Measurements from ENCODE around the gene MKNK1. TPM values are rescaled to one million over a fixed set of nuclear protein-coding genes. Genes with fewer than 3 reads are reported as not detected.
"Not testable (repeated sequence)": the region's sequence is repeated elsewhere in the genome, so short reads cannot be mapped to it uniquely, and the experiment has no call there.

The MKNK1 gene
- total RNA-seq, 1 experiment from 2014 or later = 18.6 TPM

DNA sequence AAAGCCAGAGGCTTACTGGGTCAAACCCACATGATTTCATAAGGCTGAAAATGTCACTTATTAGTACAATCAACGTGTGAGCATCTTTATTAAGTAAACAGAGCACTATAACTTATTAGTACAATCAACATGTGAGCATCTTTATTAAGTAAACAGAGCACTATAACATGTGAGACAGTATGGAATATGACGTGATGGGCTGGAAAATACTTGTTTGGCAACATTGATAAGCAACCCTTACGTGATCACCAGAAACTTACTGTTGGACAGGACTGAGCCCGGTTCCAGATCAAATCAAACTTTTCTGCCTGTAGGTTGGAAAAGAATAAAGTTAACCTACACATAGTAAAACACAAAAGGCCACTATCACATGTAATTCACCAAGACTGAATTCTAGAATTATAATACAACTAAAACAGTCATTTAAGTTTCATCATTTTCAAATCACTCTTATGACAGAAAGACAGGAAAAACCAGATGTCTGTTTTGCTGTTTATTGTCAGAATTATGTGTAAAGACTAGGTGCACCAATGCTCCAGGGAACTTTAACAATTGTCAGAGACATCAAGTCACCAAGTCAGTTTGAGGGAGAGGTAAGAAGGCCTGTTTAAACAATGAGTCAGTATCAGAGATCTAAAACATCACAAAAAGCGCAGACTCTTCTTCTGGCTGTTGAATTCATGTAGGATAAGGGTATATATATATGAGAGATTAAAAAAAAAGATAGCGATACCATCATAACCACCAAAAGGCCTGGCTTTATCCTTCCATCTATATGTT lies 48.4 kb upstream of the MKNK1 start:
- H3K4me1 Mint-ChIP-seq = no peaks in the 10 kb centered on the region
- no peaks in the 10 kb centered on the region for H3K27me3 Mint-ChIP-seq (ENCODE audit: low read depth)
- no peak overlapping the region for H3K4me3 Mint-ChIP-seq
- ChIA-PET POLR2A (no interaction called here), CTCF (no interaction called here)
- no peak overlapping the region for H3K27ac Mint-ChIP-seq
- peaks cover 58% of the 10 kb centered on the region for H3K36me3 Mint-ChIP-seq
- peaks cover 24% of the 10 kb centered on the region for H3K9me3 Mint-ChIP-seq
- ATAC-seq (no peak), DNase-seq (ENCODE audit: low spot score) (no peak)
- TF ChIP-seq, protein P1, sequence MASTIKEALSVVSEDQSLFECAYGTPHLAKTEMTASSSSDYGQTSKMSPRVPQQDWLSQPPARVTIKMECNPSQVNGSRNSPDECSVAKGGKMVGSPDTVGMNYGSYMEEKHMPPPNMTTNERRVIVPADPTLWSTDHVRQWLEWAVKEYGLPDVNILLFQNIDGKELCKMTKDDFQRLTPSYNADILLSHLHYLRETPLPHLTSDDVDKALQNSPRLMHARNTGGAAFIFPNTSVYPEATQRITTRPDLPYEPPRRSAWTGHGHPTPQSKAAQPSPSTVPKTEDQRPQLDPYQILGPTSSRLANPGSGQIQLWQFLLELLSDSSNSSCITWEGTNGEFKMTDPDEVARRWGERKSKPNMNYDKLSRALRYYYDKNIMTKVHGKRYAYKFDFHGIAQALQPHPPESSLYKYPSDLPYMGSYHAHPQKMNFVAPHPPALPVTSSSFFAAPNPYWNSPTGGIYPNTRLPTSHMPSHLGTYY (CRISPR knock-in tag; IDR thresholded peaks at IDR 0.05) = no peak
- TF ChIP-seq FOXJ3 (CRISPR knock-in tag; IDR thresholded peaks at IDR 0.05; ENCODE audit: borderline replicate concordance) = no peak
- TF ChIP-seq MXD4 (CRISPR knock-in tag; IDR thresholded peaks at IDR 0.05; ENCODE audit: borderline replicate concordance) = no peak
- TF ChIP-seq SP1 (CRISPR knock-in tag; conservative IDR thresholded peaks at IDR 0.05) = no peak
- no peak for TF ChIP-seq PRRX2 (CRISPR knock-in tag; IDR thresholded peaks at IDR 0.05)
- TF ChIP-seq IRF2 (CRISPR knock-in tag; IDR thresholded peaks at IDR 0.05; ENCODE audit: borderline replicate concordance, low read depth) = no peak
- no peak for TF ChIP-seq GRHL2 (CRISPR knock-in tag; IDR thresholded peaks at IDR 0.05; ENCODE audit: insufficient replicate concordance, severe bottlenecking)
- TF ChIP-seq ZNF121 (CRISPR knock-in tag; IDR thresholded peaks at IDR 0.05) = no peak
- TF ChIP-seq TP53 (CRISPR knock-in tag; IDR thresholded peaks at IDR 0.05) = no peak
- TF ChIP-seq ATF1 (CRISPR knock-in tag; IDR thresholded peaks at IDR 0.05) = no peak
- TF ChIP-seq GABPB1 (CRISPR knock-in tag; IDR thresholded peaks at IDR 0.05) = no peak
- TF ChIP-seq NR3C1 (CRISPR knock-in tag; conservative IDR thresholded peaks at IDR 0.05; ENCODE audit: low read depth) = no peak
- TF ChIP-seq NFATC4 (CRISPR knock-in tag; IDR thresholded peaks at IDR 0.05) = no peak
- TF ChIP-seq ZBTB21 (CRISPR knock-in tag; IDR thresholded peaks at IDR 0.05; ENCODE audit: borderline replicate concordance) = no peak
- TF ChIP-seq, protein P2, sequence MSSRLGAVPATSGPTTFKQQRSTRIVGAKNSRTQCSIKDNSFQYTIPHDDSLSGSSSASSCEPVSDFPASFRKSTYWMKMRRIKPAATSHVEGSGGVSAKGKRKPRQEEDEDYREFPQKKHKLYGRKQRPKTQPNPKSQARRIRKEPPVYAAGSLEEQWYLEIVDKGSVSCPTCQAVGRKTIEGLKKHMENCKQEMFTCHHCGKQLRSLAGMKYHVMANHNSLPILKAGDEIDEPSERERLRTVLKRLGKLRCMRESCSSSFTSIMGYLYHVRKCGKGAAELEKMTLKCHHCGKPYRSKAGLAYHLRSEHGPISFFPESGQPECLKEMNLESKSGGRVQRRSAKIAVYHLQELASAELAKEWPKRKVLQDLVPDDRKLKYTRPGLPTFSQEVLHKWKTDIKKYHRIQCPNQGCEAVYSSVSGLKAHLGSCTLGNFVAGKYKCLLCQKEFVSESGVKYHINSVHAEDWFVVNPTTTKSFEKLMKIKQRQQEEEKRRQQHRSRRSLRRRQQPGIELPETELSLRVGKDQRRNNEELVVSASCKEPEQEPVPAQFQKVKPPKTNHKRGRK (CRISPR knock-in tag; IDR thresholded peaks at IDR 0.05; ENCODE audit: borderline replicate concordance) = no peak
- no peak for TF ChIP-seq ZNF138 (CRISPR knock-in tag; conservative IDR thresholded peaks at IDR 0.05)
- no peak for TF ChIP-seq JAZF1 (CRISPR knock-in tag; IDR thresholded peaks at IDR 0.05)

GRCh38 chr1:46651152-46651551 lies 47.1 kb upstream of the MKNK1 start:
- H3K27me3 Mint-ChIP-seq (ENCODE audit: low read depth); H3K4me1 Mint-ChIP-seq; ATAC-seq; POLR2A ChIA-PET; H3K27ac Mint-ChIP-seq; DNase-seq (ENCODE audit: low spot score); H3K4me3 Mint-ChIP-seq: not testable (repeated sequence)
- peaks cover 28% of the 10 kb centered on the region for H3K9me3 Mint-ChIP-seq
- peaks cover 66% of the 10 kb centered on the region for H3K36me3 Mint-ChIP-seq
- CTCF ChIA-PET = interaction anchor here (0.9 kb wide), 1 partner anchor 74 kb away, joined by 5 read pairs; no protein-coding TSS in a partner anchor

DNA sequence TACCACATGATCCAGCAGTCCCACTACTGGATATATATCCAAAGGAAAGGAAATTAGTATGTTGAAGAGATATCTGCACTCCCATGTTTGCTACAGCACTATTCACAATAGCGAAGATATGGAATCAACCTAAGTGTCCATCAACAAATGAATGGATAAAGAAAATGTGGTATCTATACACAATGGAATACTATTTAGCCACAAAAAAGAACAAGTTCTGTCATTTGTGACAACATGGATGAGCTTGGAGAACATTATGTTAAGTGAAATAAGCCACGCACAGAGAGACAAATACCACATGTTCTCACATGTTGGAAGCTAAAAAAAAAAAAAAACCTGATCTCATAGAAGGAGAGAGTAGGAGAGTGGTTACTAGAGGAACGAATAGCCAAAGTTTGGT lies 46.4 kb upstream of the MKNK1 start:
- Mint-ChIP-seq H3K4me3 (no peak overlapping the region), H3K27me3 (ENCODE audit: low read depth) (no peaks in the 10 kb centered on the region), H3K27ac (no peak overlapping the region), H3K9me3 (peaks cover 28% of the 10 kb centered on the region), H3K4me1 (no peaks in the 10 kb centered on the region), H3K36me3 (peaks cover 60% of the 10 kb centered on the region)
- TF ChIP-seq JUN (CRISPR knock-in tag; IDR thresholded peaks at IDR 0.05) (no peak), RORB (CRISPR knock-in tag; IDR thresholded peaks at IDR 0.05) (no peak), ZMAT4 (CRISPR knock-in tag; IDR thresholded peaks at IDR 0.05) (no peak), AR (CRISPR knock-in tag; IDR thresholded peaks at IDR 0.05) (no peak)
- TF ChIP-seq, protein P3, sequence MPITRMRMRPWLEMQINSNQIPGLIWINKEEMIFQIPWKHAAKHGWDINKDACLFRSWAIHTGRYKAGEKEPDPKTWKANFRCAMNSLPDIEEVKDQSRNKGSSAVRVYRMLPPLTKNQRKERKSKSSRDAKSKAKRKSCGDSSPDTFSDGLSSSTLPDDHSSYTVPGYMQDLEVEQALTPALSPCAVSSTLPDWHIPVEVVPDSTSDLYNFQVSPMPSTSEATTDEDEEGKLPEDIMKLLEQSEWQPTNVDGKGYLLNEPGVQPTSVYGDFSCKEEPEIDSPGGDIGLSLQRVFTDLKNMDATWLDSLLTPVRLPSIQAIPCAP (CRISPR knock-in tag; IDR thresholded peaks at IDR 0.05) = no peak
- TF ChIP-seq, protein P4, sequence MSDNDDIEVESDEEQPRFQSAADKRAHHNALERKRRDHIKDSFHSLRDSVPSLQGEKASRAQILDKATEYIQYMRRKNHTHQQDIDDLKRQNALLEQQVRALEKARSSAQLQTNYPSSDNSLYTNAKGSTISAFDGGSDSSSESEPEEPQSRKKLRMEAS (CRISPR knock-in tag; IDR thresholded peaks at IDR 0.05) = no peak
- ChIA-PET CTCF (interaction anchor here (0.9 kb wide), 1 partner anchor 75 kb away, joined by 5 read pairs; no protein-coding TSS in a partner anchor), POLR2A (interaction anchor here (0.6 kb wide), 1 partner anchor 14 kb away, joined by 3 read pairs; no protein-coding TSS in a partner anchor)
- DNase-seq (ENCODE audit: low spot score) = no peak
- ATAC-seq = no peak
